HEK293T (cell line): ENCODE measurements around the gene NR1H4.

Experiments
- ARNT ChIP-seq: fragments of 450-650 bp; IDR thresholded peaks from 2 replicates; pipeline ENCODE4 v1.6.1; 2017; ENCODE audit warnings: mild to moderate bottlenecking
- BHLHE40 ChIP-seq: fragments of 450-650 bp; IDR thresholded peaks from 2 replicates; pipeline ENCODE4 v1.6.1; 2016; ENCODE audit warnings: mild to moderate bottlenecking, moderate library complexity, borderline replicate concordance
- CTBP1 ChIP-seq: fragments of 450-650 bp; IDR thresholded peaks from 2 replicates; pipeline ENCODE4 v1.6.1; 2016; ENCODE audit warnings: borderline replicate concordance
- ELF4 ChIP-seq: fragments of 450-650 bp; IDR thresholded peaks from 2 replicates; pipeline ENCODE4 v1.6.1; 2017; ENCODE audit warnings: antibody characterized with exemption
- FOXA1 ChIP-seq: fragments of 450-650 bp; IDR thresholded peaks from 2 replicates; pipeline ENCODE4 v1.6.1; 2016; ENCODE audit warnings: mild to moderate bottlenecking
- FOXK2 ChIP-seq: fragments of 450-650 bp; IDR thresholded peaks from 2 replicates; pipeline ENCODE4 v1.6.1; 2016; ENCODE audit warnings: mild to moderate bottlenecking
- FOXM1 ChIP-seq: fragments of 450-650 bp; IDR thresholded peaks from 2 replicates; pipeline ENCODE4 v1.6.1; 2017; ENCODE audit warnings: mild to moderate bottlenecking, borderline replicate concordance
- HDGF ChIP-seq: fragments of 450-650 bp; IDR thresholded peaks from 2 replicates; pipeline ENCODE4 v1.6.1; 2017; ENCODE audit warnings: antibody characterized with exemption, borderline replicate concordance
- LEF1 ChIP-seq: fragments of 450-650 bp; IDR thresholded peaks from 2 replicates; pipeline ENCODE4 v1.6.1; 2017; ENCODE audit warnings: mild to moderate bottlenecking, borderline replicate concordance
- SP1 ChIP-seq: fragments of 450-650 bp; IDR thresholded peaks from 2 replicates; pipeline ENCODE4 v1.6.1; 2017
- SUZ12 ChIP-seq: fragments of 450-650 bp; IDR thresholded peaks from 2 replicates; pipeline ENCODE4 v1.6.1; 2016; ENCODE audit warnings: mild to moderate bottlenecking
- TARDBP ChIP-seq: fragments of 450-650 bp; IDR thresholded peaks from 2 replicates; pipeline ENCODE4 v1.6.1; 2016
- ZNF384 ChIP-seq: fragments of 450-650 bp; IDR thresholded peaks from 2 replicates; pipeline ENCODE4 v1.6.1; 2016

- TF ChIP-seq FOXA1 (no peak), SUZ12 (no peak), FOXK2 (no peak), FOXM1 (no peak), SP1 (no peak), TARDBP (no peak), LEF1 (no peak), ELF4 (no peak), ZNF384 (no peak), CTBP1 (no peak), HDGF (no peak), BHLHE40 (no peak), ARNT (no peak)
Observed at GRCh38 chr12:100610666-100611430, 137.2 kb downstream of the NR1H4 start.
